Small intestine (tissue), 7 donors: ENCODE results near the gene HYI. TPM values are rescaled to one million over a fixed set of nuclear protein-coding genes. Genes with fewer than 3 reads are reported as not detected.
"Not testable (repeated sequence)": the region's sequence is repeated elsewhere in the genome, so short reads cannot be mapped to it uniquely, and the experiment has no call there.

Source experiments
- DNase-seq, 2 donors: peaks; one replicate each; pipeline versions ENCODE4 v3.0.0 to v3.0.0-alpha.2; 2013
- FAIRE-seq: peaks from 2 replicates; lab custom pipeline; 2012; peaks lifted over from hg19 to GRCh38; lab: Jason Lieb, UNC
- H3K27ac ChIP-seq, 3 donors: one replicate each; pipeline ENCODE4 v1.5.1; 2013; ENCODE audit warnings: low read length in 2 of 3, mild to moderate bottlenecking in 2 of 3, control low read depth in 1 of 3, inconsistent platforms in 1 of 3, low read depth in 1 of 3, moderate library complexity in 1 of 3
- H3K27me3 ChIP-seq, 3 donors: one replicate each; pipeline ENCODE4 v1.6.1; 2013; ENCODE audit warnings: low read length in 3 of 3, inconsistent platforms in 1 of 3; ENCODE audit not compliant: control insufficient read depth in 3 of 3, insufficient read depth in 3 of 3
- H3K36me3 ChIP-seq, 3 donors: one replicate each; pipeline ENCODE4 v1.6.1; 2013; ENCODE audit warnings: low read length in 3 of 3, inconsistent platforms in 1 of 3, low read depth in 1 of 3, mild to moderate bottlenecking in 1 of 3, moderate library complexity in 1 of 3; ENCODE audit not compliant: control insufficient read depth in 3 of 3, insufficient read depth in 2 of 3
- H3K4me1 ChIP-seq, 3 donors: one replicate each; pipeline ENCODE4 v1.6.1; 2013; ENCODE audit warnings: low read length in 2 of 3, inconsistent platforms in 1 of 3, low read depth in 1 of 3, mild to moderate bottlenecking in 1 of 3, moderate library complexity in 1 of 3; ENCODE audit not compliant: control insufficient read depth in 3 of 3, insufficient read depth in 2 of 3
- H3K4me3 ChIP-seq, 3 donors: one replicate each; pipeline ENCODE4 v1.5.1; 2013; ENCODE audit warnings: low read length in 3 of 3, control low read depth in 1 of 3, inconsistent platforms in 1 of 3, low read depth in 1 of 3, mild to moderate bottlenecking in 1 of 3, moderate library complexity in 1 of 3
- H3K9me3 ChIP-seq, 2 donors: one replicate each; pipeline ENCODE4 v1.6.1; 2013; ENCODE audit warnings: low read depth in 1 of 2, low read length in 1 of 2; ENCODE audit not compliant: control insufficient read depth in 2 of 2, insufficient read depth in 1 of 2
- WGBS, 3 donors: extraction: QIAGEN DNeasy Blood & Tissue Kit; methylation state at CpG; one replicate each; pipeline ENCODE4 v1.1.7; 2013; 5-methylcytosine and 5-hydroxymethylcytosine counted together
- polyA plus RNA-seq, 4 donors: library from polyadenylated mRNA; stranded (reverse) in 3 of 4; unstranded in 1 of 4; fragments of 200-250 nt in 3 of 4; fragments of 120-200 nt in 1 of 4; gene quantifications; one replicate each; pipeline versions ENCODE4 v1.2.1 to v1.2.3, GENCODE V29; 2013
- donor health status: healthy with polysubstance abuse.
- donor health status: control.
- donor health status: control.
- donor health status: Bipolar disorder and iron deficiency.
- donor health status: healthy.

Gene HYI
- polyA plus RNA-seq, 4 donors: 42.6 to 234 (median 139) TPM

GRCh38 chr1:43415901-43416300 lies 37.8 kb downstream of the HYI start:
- Histone ChIP-seq H3K9me3 (no peaks in the 10 kb centered on the region), H3K36me3 (peaks cover 17 to 52% (median 33%) of the 10 kb centered on the region in 3 donors), H3K27me3 (no peaks in the 10 kb centered on the region), H3K4me3 (no peak overlapping the region), H3K27ac (no peak overlapping the region), H3K4me1 (no peaks in the 10 kb centered on the region)
- no peak for DNase-seq
- FAIRE-seq: no peak
- WGBS, 3 donors: 80 to 84% (median 82%) methylated on average over 5 of the region's 5 CpGs

GRCh38 chr1:43414634-43415223 lies 39.0 kb downstream of the HYI start:
- 82 to 92% (median 92%) methylated on average over 5 of the region's 5 CpGs for WGBS, 3 donors
- Histone ChIP-seq H3K4me3 (no peak overlapping the region), H3K36me3 (peaks cover 9 to 42% (median 22%) of the 10 kb centered on the region in 3 donors), H3K27ac (no peak overlapping the region), H3K27me3 (no peaks in the 10 kb centered on the region), H3K9me3 (no peaks in the 10 kb centered on the region), H3K4me1 (no peaks in the 10 kb centered on the region)
- DNase-seq: peak; percentile 61 to 69
- FAIRE-seq: no peak

GRCh38 chr1:43413426-43413825 lies 40.3 kb downstream of the HYI start:
- not testable (repeated sequence) for H3K27ac ChIP-seq, H3K9me3 ChIP-seq, H3K27me3 ChIP-seq, H3K4me3 ChIP-seq, DNase-seq, H3K4me1 ChIP-seq, FAIRE-seq
- peaks cover 2 to 34% (median 15%) of the 10 kb centered on the region in 3 donors for H3K36me3 ChIP-seq
- WGBS, 3 donors: 95 to 97% (median 96%) methylated on average over 1 of the region's 1 CpG

GRCh38 chr1:43410571-43410970 lies 43.2 kb downstream of the HYI start:
- Histone ChIP-seq H3K27ac (no peak overlapping the region), H3K9me3 (no peaks in the 10 kb centered on the region), H3K4me1 (peaks cover 0 to 14% (median under 1%) of the 10 kb centered on the region in 3 donors), H3K36me3 (peaks cover 6 to 38% (median 8%) of the 10 kb centered on the region in 3 donors), H3K4me3 (no peak overlapping the region), H3K27me3 (no peaks in the 10 kb centered on the region)
- WGBS, 3 donors: 84 to 94% (median 92%) methylated on average over 3 of the region's 3 CpGs
- FAIRE-seq: no peak
- no peak for DNase-seq

GRCh38 chr1:43405876-43406234 lies 47.9 kb downstream of the HYI start:
- FAIRE-seq (no peak), DNase-seq (peak in 1 of 2 donors; percentile 12)
- Histone ChIP-seq H3K27ac (peak overlapping the region in 1 of 3 donors; percentile 19), H3K9me3 (no peaks in the 10 kb centered on the region), H3K36me3 (peaks cover 14 to 44% (median 16%) of the 10 kb centered on the region in 3 donors), H3K4me3 (no peak overlapping the region), H3K27me3 (no peaks in the 10 kb centered on the region), H3K4me1 (peaks cover 3 to 20% (median 5%) of the 10 kb centered on the region in 3 donors)
- 31 to 68% (median 50%) methylated on average over 2 of the region's 2 CpGs for WGBS, 3 donors

- peak overlapping the region in 1 of 3 donors; percentile 19 for H3K27ac ChIP-seq
- no peak overlapping the region for H3K4me3 ChIP-seq
- H3K27me3 ChIP-seq: no peaks in the 10 kb centered on the region
- H3K4me1 ChIP-seq: peaks cover 3 to 20% (median 5%) of the 10 kb centered on the region in 3 donors
- no peak for FAIRE-seq
- DNase-seq: peak; percentile 84 to 85
- H3K36me3 ChIP-seq: peaks cover 14 to 44% (median 16%) of the 10 kb centered on the region in 3 donors
- 30 to 61% (median 55%) methylated on average over 6 of the region's 6 CpGs for WGBS, 3 donors
- no peaks in the 10 kb centered on the region for H3K9me3 ChIP-seq
Observed at GRCh38 chr1:43405219-43405875, 48.4 kb downstream of the HYI start.

GRCh38 chr1:43404353-43404752 lies 49.4 kb downstream of the HYI start:
- H3K36me3 ChIP-seq: peaks cover 14 to 44% (median 16%) of the 10 kb centered on the region in 3 donors
- no peaks in the 10 kb centered on the region for H3K9me3 ChIP-seq
- H3K27me3 ChIP-seq: no peaks in the 10 kb centered on the region
- FAIRE-seq (no peak), DNase-seq (no peak)
- H3K4me3 ChIP-seq: no peak overlapping the region
- H3K27ac ChIP-seq: no peak overlapping the region
- 96 to 99% (median 97%) methylated on average over 6 of the region's 6 CpGs for WGBS, 3 donors
- peaks cover 3 to 20% (median 5%) of the 10 kb centered on the region in 3 donors for H3K4me1 ChIP-seq

GRCh38 chr1:43402089-43402865 lies 51.5 kb downstream of the HYI start:
- Histone ChIP-seq H3K36me3 (peaks cover 11 to 33% (median 16%) of the 10 kb centered on the region in 3 donors), H3K4me3 (no peak overlapping the region), H3K27ac (no peak overlapping the region), H3K4me1 (peaks cover 3 to 20% (median 5%) of the 10 kb centered on the region in 3 donors), H3K9me3 (no peaks in the 10 kb centered on the region), H3K27me3 (no peaks in the 10 kb centered on the region)
- DNase-seq: peak in 1 of 2 donors; percentile 13
- FAIRE-seq: no peak
- 85 to 90% (median 89%) methylated on average over 6 of the region's 6 CpGs for WGBS, 3 donors
